ENCODE results near the gene MAEA.
"Not testable (repeated sequence)": the region's sequence is repeated elsewhere in the genome, so short reads cannot be mapped to it uniquely, and the experiment has no call there.

MAEA gene

DNA sequence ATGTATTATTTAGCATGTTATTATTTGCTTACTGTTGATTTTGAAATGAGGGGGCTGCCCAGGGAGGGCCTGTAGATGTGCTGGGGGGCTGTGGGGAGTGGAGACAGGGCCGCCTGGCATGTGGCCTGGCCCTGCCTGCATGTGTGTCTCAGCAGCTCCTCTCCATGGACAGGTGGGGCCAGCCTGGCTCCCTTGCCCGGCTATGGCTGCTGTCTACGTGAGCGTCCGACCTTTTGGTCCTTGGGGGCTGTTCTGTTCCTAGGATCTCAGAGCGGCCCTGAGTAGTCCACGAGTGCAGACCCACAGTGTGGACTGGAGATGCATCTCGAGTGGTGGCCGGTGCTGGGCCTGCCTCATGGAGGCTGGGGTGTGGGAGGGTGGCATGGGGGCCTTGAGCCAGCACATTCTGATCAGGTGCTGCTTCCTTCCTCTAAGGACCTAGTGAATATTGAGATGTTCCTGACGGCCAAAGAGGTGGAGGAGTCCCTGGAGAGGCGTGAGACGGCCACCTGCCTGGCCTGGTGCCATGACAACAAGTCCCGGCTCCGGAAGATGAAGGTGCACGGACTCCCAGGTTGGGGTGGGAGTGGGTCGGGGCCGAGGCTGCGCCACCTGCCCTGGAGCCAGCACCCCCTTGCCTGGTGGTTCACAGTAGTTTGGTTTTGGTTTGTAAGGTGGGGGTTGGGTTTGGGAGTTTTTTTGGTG lies 32.4 kb downstream of the MAEA start:
- DNase-seq (ENCODE audit: low read depth) = no peak

DNA sequence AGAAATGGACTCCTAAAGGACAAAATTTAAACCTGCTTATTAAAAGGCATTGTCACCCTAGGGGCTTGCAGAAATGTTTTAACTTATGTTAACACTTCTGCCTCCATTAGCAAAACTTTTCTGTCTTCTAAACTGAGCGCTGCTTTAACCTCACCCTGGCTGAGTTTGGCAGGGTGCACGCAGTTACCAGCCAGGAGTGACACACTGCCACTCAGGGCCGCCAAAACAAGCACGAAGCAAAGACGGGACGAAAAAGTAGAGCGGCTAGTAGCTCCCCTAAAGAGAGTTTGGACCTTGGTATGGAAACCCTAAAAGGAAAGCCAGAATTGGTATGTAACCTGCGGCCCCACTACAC lies 33.6 kb downstream of the MAEA start:
- no peak for DNase-seq (ENCODE audit: low read depth)

DNA sequence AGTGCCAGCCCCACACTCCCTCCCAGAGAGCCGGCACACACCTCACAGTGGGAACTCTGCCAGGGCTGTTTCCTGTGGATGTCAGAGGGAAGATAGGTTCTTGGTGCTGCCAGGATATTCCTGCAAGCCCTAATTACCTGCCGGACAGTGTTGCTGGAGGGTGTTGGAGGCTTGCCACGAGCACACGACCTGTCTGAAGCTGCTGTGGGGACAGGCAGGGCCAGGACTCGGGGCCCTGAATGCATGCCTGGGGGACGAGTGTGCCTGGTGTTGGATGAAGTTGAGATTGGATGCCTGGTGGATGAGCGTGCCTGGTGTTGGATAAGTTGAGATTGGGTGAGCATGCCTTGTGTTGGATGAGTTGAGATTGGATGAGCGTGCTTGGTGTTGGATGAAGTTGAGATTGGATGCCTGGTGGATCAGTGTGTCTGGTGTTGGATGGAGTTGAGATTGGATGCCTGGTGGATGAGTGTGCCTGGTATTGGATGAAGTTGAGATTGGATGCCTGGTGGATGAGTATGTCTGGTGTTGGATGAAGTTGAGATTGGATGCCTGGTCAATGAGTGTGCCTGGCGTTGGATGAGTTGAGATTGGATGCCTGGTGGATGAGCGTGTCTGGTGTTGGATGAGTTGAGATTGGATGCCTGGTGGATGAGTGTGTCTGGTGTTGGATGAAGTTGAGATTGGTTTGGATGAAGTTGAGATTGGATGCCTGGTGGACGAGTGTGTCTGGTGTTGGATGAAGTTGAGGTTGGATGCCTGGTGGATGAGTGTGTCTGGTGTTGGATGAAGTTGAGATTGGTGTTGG lies 34.1 kb downstream of the MAEA start:
- peak; percentile 94 for DNase-seq (ENCODE audit: low read depth)

DNA sequence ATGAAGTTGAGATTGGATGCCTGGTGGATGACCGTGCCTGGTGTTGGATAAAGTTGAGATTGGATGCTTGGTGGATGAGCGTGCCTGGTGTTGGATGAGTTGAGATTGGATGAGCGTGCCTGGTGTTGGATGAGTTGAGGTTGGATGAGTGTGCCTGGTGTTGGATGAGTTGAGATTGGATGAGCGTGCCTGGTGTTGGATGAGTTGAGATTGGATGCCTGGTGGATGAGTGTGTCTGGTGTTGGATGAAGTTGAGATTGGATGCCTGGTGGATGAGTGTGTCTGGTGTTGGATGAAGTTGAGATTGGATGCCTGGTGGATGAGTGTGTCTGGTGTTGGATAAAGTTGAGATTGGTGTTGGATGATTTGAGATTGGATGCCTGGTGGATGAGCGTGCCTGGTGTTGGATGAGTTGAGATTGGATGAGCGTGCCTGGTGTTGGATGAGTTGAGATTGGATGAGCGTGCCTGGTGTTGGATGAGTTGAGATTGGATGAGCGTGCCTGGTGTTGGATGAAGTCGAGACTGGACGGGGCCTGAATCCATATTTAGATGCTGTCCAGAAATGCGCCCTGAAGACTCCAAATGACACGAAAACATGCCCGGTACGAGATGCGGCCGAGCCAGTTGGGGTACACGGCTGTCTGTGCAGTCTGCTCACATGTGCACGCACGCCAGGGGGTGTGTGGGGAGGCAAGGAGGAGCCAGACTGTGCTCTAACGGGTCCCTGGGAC lies 34.9 kb downstream of the MAEA start:
- not testable (repeated sequence) for DNase-seq (ENCODE audit: low read depth)

DNA sequence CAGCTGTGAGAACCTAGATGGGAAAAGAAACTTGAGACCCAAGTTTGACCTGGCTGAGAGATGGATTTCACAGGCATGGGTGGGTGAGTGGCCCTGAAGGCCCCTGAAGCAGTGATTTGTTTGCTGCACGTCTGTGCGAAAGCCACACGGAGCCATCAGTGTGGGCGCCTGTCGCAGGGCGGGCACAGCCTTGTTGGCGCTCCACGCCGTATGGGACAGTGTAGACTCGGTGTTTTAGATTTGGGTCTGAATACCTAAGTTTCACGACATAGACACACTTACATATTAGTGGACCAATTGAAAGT lies 35.4 kb downstream of the MAEA start:
- DNase-seq (ENCODE audit: low read depth) = no peak

DNA sequence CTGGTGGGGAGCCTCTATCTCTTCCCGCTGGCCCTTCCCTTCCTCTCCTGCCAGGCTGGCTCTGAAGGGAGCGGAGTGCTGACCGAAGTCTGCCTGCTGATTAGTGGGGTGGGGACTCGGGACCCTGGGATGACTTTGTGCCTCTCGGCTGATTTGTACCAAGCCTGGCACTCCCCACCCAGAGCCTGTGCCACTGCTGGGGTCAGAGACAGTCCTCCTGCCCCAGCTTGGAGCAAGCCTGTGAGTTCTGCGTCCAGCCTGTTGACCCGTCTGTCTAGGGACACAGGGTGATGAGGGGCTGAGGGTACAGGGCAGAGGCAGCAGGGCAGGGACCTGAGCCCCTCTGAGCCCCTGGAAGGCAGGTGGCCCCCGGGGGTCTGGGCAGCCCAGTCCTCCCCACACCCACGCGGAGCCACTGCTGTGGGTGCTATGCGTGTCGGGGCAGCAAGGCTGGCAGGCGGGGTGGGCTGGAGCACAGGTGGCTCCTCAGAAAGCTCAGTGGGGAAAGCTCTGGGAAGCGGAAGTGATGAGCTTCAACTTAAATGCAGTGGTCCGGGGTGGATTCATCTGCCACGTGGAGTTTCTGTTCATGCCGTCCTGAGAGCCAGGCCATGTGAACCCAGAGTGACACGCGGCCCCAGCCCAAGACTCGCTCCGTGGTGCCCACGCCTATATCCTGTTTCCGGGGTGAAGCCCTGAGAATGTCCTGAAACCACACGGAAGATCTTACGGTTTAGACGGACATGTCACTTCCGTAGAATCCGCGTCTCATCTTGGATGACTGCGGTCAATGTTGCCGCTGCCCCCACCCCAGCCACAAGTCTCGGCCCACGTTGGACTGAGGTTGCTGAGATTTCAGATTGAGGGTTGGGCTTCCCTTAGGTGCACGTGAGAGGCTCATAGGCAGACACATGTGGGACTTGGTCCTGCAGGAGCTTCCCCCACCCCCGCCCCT lies 36.3 kb downstream of the MAEA start:
- DNase-seq (ENCODE audit: low read depth) = no peak

DNA sequence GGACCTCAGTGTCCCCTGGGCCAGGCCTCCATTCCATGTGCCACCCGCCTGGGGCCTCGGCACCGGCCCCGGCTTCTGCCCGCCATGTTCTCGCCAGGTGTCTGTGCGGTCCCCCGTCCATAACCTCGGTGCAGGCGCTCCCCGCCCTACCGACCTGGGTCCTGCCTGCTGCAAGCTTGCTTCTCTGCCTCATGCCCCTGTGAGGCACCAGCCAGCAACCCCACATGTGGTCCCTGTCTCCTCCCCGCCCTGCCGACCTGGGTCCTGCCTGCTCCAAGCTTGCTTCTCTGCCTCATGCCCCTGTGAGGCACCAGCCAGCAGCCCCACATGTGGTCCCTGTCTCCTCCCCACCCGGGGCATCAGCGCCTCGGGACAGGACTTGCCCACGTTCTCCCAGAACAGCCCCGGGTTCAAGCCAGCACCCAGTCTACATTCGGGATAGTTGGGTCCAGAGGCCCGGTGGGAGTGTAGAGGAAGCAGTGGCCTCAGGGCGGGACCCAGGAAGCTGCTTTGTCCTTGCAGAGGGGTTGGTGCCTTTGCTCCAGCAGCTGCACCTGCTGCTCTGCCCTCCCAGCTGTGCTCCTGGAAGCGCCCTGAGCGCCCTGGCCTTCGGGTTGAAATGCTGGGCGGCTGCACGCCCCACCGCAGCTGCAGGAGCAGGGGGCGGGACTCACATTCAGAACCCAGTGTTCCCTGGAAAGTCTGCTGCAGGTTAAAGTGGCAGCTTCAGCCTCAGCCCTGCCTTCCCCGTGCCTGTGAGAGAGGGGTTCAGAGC lies 37.2 kb downstream of the MAEA start:
- DNase-seq (ENCODE audit: low read depth) = no peak

DNA sequence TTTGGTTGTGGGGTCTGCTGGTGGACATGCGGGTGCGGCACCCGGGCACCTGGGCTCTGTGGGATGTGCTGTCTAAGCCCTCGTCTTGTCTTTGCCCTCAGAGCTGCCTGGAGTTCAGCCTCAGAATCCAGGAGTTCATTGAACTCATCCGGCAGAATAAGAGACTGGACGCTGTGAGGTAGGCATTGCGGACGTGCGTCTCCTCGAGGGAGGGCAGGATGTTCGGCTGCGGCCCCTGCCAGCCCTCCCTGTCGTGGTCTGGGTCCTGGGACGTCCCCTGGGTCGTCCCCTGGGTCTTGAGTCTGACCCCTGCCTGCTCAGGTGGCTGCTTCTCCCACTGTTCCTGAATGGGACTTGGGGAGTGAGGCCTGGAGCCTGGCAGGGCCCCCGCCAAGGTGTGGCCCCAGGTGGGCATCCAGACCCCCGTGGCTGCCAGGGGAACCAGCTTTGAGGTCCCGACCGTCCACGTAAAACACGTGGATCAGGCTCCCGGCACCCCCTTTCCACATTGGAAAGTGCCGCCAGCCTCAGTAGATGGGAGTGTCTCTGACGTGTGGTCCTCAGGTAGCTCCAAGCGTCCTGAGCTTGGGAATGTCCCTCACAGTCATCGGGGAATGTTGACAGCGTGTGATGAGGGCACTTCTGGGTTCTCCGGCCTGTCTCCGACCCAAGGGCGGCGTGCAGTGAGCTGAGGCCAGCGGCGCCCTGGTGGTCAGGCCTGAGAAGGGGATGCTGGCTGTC lies 38.0 kb downstream of the MAEA start:
- DNase-seq (ENCODE audit: low read depth) = no peak

DNA sequence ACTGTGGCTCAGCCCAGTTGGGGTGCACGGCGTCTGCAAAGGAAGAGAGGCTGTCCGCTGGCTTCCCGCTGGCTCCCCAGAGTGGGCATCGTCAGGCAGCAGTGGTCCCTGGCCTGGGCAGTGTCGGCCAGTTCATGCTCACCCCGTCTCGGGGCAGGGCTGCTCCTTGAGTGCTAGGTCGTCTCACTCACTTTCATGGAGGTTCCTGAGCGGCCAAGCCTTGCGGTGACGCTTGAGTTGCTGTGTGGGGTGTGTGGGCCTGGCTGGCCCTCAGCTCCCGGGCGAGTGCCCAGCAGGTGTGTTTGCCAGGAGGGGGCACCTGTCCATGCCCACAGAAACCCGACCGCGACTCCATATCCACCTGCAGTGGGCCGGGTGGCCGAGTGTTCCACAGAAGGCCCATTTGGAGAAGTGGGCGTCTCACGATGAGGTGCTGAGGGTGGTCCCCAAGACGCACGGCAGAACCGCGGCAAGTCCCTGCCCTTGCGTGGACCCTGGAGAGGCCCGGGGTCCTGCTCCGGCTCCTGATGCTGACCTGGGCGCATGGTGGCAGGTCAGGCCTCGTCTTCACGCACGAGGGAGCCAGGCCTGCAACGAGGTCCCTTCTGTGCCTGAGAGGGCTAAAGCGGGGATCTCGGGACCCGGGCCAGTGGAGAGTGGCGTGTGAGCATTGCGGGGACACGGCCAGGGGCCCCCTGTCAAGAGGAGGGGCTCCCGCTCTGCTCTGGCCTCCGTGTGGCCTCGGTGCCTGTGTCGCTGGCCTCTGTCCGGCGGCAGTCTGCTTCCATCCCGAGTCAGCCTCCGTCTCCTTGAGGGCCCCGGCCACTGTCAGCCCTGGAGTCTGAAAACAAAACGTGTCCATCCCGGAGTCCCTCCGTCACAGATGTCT lies 38.8 kb downstream of the MAEA start:
- no peak for DNase-seq (ENCODE audit: low read depth)

DNA sequence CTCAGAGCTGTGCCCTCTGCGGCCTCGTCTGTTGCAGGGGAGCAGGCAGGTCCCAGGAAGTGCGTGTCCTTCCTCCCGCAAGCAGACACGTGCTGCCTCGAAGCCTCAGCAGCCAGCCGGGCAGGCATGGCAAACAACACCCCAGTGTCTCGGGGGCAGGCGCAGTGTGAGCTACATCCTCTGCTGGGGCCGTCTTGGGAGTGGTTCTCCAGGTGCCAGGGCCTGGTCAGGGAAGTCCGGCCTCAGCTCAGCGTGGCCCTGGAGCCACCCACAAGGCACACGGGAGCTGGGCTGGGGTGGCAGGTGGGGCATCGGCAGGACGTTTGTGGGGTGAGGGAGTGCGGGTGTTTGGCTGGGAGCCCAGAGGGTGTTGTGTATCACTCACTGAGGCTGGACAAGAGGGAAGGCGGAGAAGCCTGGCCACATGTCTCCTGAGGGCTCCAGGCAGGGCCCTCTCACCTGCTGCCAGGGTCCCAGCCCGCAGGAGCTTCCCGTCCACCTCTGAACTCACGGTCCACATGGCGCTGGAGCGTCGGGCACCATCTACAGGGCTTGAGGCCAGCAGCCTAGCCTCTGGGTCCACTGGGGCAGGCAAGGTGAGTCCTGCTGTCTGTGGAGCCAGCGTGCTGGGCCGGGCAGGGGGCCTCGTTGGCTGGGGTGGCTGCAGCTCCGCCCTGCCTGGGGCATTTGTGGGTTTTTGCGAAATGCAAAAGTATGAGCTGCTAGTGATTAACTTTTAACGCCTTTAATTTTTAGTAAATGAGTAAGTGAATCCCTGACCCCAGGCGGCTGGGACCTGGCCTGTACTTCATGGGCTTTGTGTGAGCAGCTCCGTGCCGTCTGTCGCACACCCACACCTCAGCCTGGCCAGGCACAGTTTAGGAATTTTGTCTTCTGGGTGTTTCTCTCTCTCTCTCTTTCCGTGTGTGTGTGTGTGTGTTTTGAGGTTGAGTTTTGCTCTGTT lies 40.0 kb downstream of the MAEA start:
- DNase-seq (ENCODE audit: low read depth) = no peak

DNA sequence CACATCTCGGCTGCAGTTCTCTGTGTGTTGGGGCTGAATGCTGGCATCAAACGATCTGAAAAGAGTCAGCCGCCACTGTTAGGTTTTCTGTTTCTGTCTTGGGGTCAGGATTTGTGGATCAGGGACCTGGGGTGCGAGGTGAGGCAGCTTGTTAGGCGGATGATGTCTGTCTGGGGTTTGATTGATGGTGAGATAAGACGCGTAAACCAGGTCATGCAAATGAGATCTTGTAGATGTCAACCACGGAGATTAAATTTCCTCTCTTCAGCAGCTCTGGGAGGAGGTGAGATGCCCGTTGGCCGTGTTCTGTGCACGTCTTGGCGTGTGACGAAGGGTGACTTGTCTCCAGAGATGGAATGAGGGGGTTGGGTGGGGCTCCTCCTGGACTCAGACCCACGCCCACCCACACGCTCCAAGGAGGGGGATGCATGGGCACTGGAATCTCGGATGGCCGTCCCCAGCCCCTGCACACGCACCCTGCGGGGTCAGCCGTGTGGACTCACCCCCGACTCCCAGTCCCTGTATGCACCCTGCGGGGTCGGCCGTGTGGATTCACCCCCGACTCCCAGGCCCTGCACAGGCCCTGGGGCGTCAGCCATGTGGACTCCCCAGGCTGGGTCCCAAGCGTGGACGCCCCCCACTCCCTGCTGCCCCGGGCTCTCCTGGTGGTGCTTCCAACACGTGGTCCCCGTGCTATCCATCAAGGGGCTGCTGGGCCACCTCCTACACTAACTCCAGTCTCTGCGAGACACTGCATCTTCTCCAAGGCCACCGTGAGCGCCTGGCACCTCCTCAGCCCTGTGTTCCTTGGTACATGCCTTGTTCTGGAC lies 41.3 kb downstream of the MAEA start:
- DNase-seq (ENCODE audit: low read depth) = no peak

DNA sequence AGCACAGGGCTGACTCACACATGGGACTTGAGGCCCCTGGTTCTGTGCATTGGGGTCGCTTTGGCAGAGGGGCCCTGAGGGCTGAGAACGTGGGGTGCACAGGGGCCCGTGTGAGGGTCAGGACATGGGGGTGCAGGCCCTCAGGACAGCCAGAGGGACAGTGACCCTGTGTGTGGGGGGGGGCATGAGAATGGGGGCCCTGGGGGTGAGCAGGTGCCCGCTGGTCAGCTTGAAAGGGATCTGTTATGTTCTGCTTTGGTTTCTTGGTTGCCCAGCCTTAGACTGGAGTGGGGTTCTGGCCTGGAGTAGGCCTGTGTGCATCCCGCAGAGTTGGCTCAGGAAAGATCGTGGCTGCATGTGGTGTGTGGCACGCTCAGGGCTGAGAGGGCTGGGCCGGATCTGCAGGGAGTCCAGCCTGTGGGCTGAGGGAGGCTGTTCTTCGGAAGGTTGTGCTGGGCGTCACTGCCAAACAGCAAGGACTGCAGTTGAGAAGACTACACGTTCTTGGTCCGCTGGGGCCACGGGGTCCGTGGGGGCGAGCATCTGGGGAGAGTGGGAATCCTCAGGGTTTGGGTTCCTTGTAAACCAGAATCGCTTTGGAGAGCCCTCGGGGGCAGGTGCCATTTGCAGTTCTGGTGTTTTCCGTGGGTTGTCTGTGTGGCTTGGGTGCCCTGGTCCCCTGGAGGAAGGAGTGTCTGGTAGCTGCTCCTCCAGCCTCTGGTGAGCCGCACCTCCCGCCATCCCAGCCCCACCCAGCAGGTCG lies 42.1 kb downstream of the MAEA start:
- no peak for DNase-seq (ENCODE audit: low read depth)

DNA sequence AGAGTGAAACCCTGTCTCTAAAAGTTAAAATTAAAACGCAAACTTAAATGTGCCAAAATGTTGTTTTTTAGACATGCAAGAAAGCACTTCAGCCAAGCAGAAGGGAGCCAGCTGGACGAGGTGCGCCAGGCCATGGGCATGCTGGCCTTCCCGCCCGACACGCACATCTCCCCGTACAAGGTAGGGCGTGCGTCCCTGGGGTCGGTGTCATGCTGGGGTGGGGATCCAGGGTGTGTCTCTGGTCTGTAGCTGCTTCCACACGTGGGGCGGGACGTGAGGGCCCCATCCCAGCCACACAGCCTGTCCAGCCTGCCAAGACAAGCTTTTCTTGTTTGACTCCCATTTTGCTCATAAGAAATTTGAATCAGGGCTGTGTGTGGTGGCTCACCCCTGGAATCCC lies 43.0 kb downstream of the MAEA start:
- no peak for DNase-seq (ENCODE audit: low read depth)

DNA sequence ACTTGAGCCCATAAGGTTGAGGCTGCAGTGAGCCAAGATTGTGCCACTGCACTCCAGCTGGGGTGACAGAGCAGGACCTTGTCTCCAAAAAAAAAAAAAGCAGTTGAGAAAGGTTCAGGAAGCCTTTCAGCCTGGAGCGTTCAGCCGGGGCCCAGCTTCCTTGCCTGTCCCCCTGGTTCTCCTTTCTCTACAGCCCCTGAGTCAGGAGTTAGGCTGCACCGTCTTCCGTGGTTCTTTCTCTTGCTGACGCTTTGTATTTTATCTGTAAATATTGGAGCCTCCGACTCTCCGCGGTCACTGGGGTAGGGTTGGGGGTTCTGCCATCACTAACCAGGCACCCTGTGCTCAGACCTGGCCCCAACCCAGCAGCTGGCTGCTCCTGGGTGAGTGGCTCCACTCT lies 43.6 kb downstream of the MAEA start:
- no peak for DNase-seq (ENCODE audit: low read depth)

DNA sequence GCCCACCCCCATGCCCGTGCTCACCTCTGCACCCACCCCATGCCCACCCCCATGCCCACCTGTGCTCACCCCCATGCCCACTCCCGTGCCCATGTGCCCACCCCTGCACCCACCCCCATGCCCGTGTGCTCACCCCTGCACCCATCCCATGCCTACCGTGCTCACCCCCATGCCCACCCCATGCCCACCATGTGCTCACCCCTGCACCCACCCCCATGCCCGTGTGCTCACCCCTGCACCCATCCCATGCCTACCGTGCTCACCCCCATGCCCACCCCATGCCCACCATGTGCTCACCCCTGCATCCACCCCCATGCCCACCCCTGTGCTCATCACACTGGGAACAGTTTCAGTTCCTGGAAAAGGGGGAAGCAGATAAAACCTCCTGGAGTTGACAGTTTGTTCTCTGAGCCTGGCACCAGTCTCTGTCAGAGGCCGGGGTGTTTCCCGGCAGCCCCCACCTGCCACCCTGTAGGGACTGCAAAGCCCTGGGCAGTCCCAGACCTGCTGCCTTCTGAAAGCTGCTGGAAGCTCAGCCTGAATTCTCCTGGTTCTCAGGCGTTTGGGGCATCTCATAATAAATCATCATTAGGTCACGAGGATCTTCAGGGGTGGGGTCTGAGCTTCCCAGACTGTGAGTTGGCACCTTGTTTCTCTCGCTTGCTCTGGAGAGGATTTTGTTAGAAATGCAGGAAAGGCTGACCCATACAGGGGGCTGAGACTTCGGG lies 44.3 kb downstream of the MAEA start:
- not testable (repeated sequence) for DNase-seq (ENCODE audit: low read depth)

DNA sequence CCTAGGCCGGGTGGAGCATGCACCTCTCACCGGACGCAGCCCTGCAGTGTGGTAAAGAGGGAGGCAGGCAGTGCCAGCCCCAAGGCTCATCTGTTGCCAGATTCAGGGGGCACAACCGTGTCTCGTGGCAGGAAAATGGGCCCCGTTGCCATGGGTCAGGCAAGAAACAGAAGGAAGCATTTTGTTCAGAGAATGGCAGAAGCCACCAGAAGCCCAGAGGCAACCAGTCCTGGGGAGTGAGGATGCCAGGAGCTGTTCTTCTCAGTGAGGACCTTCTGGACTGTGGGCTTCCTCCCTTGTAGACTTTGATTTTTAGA lies 44.8 kb downstream of the MAEA start:
- no peak for DNase-seq (ENCODE audit: low read depth)
